ENCODE measurements around the gene CCDC110.

GRCh38 chr4:185512516-185512915, 41.0 kb upstream of the CCDC110 start:
- no peak for TF ChIP-seq CTCF (IDR thresholded peaks at IDR 0.05)
- no peak for TF ChIP-seq POLR2A (IDR thresholded peaks at IDR 0.05)
- TF ChIP-seq POLR2AphosphoS5 (IDR thresholded peaks at IDR 0.05), result no peak

Measured in prostate gland (tissue), 2 donors.